GM21576 (cell line): Measurements from ENCODE around the gene SIMC1.
"Not testable (repeated sequence)": the region's sequence is repeated elsewhere in the genome, so short reads cannot be mapped to it uniquely, and the experiment has no call there.

Experiments used
- ATAC-seq: cut with Tn5 transposase; IDR thresholded peaks from one replicate; pipeline ENCODE4 v1.9.1; 2021; ENCODE audit warnings: mild to moderate bottlenecking, moderate library complexity; ENCODE audit not compliant: unreplicated experiment

Gene SIMC1

GRCh38 chr5:176214466-176215021, 23.7 kb upstream of the SIMC1 start:
- not testable (repeated sequence) for ATAC-seq

- ATAC-seq, result not testable (repeated sequence)
Measured at GRCh38 chr5:176216393-176216916, 21.8 kb upstream of the SIMC1 start.

GRCh38 chr5:176217188-176217729, 21.0 kb upstream of the SIMC1 start:
- not testable (repeated sequence) for ATAC-seq

- ATAC-seq, result not testable (repeated sequence)
Measured at GRCh38 chr5:176217764-176218163, 20.5 kb upstream of the SIMC1 start.

- ATAC-seq, result not testable (repeated sequence)
Measured at GRCh38 chr5:176222006-176222405, 16.2 kb upstream of the SIMC1 start.

- not testable (repeated sequence) for ATAC-seq
Measured at GRCh38 chr5:176228358-176228757, 9.9 kb upstream of the SIMC1 start.

- ATAC-seq, result not testable (repeated sequence)
Measured at GRCh38 chr5:176233253-176233652, 5.0 kb upstream of the SIMC1 start.

GRCh38 chr5:176235155-176235554, 3.1 kb upstream of the SIMC1 start:
- peak; percentile 48 for ATAC-seq

- ATAC-seq, result peak; percentile 34
Measured at GRCh38 chr5:176238645-176239283, 540 bp downstream of the SIMC1 start.

GRCh38 chr5:176239304-176239703, 1.1 kb downstream of the SIMC1 start:
- ATAC-seq, result not testable (repeated sequence)

GRCh38 chr5:176244318-176244717, 6.1 kb downstream of the SIMC1 start:
- not testable (repeated sequence) for ATAC-seq

- ATAC-seq, result not testable (repeated sequence)
Measured at GRCh38 chr5:176245074-176245473, 6.8 kb downstream of the SIMC1 start.

GRCh38 chr5:176245489-176245888, 7.3 kb downstream of the SIMC1 start:
- not testable (repeated sequence) for ATAC-seq

- ATAC-seq, result not testable (repeated sequence)
Measured at GRCh38 chr5:176250691-176251090, 12.5 kb downstream of the SIMC1 start.

- not testable (repeated sequence) for ATAC-seq
Measured at GRCh38 chr5:176252171-176252570, 13.9 kb downstream of the SIMC1 start.

- ATAC-seq, result not testable (repeated sequence)
Measured at GRCh38 chr5:176253370-176254065, 15.3 kb downstream of the SIMC1 start.

- ATAC-seq, result not testable (repeated sequence)
Measured at GRCh38 chr5:176254066-176254393, 15.8 kb downstream of the SIMC1 start.

GRCh38 chr5:176257871-176258505, 19.8 kb downstream of the SIMC1 start:
- not testable (repeated sequence) for ATAC-seq

GRCh38 chr5:176260682-176261081, 22.5 kb downstream of the SIMC1 start:
- ATAC-seq, result not testable (repeated sequence)

- not testable (repeated sequence) for ATAC-seq
Measured at GRCh38 chr5:176266448-176266847, 28.2 kb downstream of the SIMC1 start.

GRCh38 chr5:176289018-176289417, 50.8 kb downstream of the SIMC1 start:
- not testable (repeated sequence) for ATAC-seq
